ENCODE data around the gene HVCN1.
"Not testable (repeated sequence)": the region's sequence is repeated elsewhere in the genome, so short reads cannot be mapped to it uniquely, and the experiment has no call there.

HVCN1 gene

DNA sequence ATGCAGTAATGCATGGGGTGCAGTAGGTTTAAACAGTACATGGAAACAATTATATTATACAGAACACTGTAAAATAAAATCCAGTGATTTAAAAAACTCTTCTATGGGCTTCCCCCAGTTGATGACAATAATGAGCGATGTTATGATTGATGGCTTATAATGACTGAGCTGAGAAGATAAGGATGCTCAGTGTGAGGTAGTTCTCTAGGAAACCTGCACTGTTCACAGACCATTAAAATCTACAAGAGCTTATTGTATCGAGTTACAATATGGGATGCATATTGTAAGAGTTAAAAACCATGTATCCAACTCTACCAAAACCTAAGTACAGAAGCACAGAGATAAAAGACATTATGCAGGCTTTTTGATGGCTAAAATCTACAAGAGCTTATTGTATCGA lies 34.0 kb upstream of the HVCN1 start:
- H3K4ac ChIP-seq (ENCODE audit: low read depth, low read length); H2BK5ac ChIP-seq (ENCODE audit: low read length); H4K5ac ChIP-seq (ENCODE audit: low read length); H4K8ac ChIP-seq (ENCODE audit: low read depth, low read length); H3K56ac ChIP-seq (ENCODE audit: low read length); H2AK5ac ChIP-seq (ENCODE audit: low read length); H3K4me1 ChIP-seq (ENCODE audit: control insufficient read depth, low read depth, low read length); H3K23ac ChIP-seq (ENCODE audit: low read length); H3K27me3 ChIP-seq (ENCODE audit: insufficient read depth, low read length, poor library complexity); H3K4me3 ChIP-seq (ENCODE audit: low read length); H3K9ac ChIP-seq (ENCODE audit: low read length); H2BK15ac ChIP-seq (replicated peaks; ENCODE audit: low read depth); DNase-seq; H3K18ac ChIP-seq (ENCODE audit: low read length); H3K4me2 ChIP-seq (ENCODE audit: low read length); H2BK120ac ChIP-seq (ENCODE audit: low read depth, low read length); H3K27ac ChIP-seq (ENCODE audit: low read depth, low read length): not testable (repeated sequence)
- Histone ChIP-seq H3K36me3 (ENCODE audit: control insufficient read depth, insufficient read depth, low read length) (peaks cover 14% of the 10 kb centered on the region), H3K79me1 (ENCODE audit: low read length) (peaks cover 15% of the 10 kb centered on the region), H3K79me2 (ENCODE audit: control insufficient read depth, insufficient read depth, low read length) (peaks cover 23% of the 10 kb centered on the region)
- no CpG with 5 or more reads among the region's 3 CpGs for WGBS (ENCODE audit: extremely low coverage, insufficient coverage, low lambda C conversion rate)

- H3K4me2 ChIP-seq (ENCODE audit: low read length), result no peak overlapping the region
Measured at GRCh38 chr12:110721570-110721969, 32.7 kb upstream of the HVCN1 start.

DNA sequence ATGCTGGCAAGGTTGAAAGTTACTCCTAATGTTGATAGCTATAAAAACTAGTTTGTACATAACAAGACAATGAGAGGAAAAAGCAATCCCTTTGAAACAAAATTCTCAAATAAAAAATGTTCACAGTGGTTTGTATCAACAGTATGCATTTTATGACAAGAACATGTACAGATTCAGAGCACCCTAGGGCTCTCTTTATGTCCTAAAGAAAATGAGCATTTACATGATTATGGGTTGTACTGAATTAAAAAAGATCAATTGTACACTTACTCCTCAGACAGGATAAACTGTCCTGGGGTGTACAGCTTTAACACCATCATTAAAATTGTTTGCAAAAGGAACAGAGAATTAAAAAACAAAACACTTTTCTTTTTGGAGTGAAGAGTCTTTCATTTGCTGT lies 31.6 kb upstream of the HVCN1 start:
- Histone ChIP-seq H3K4me1 (ENCODE audit: control insufficient read depth, low read depth, low read length) (no peaks in the 10 kb centered on the region), H3K27ac (ENCODE audit: low read depth, low read length) (no peak overlapping the region), H3K18ac (ENCODE audit: low read length) (no peak overlapping the region), H4K8ac (ENCODE audit: low read depth, low read length) (no peak overlapping the region), H3K27me3 (ENCODE audit: insufficient read depth, low read length, poor library complexity) (no peaks in the 10 kb centered on the region), H2AK5ac (ENCODE audit: low read length) (no peak overlapping the region), H3K4ac (ENCODE audit: low read depth, low read length) (no peak overlapping the region), H3K36me3 (ENCODE audit: control insufficient read depth, insufficient read depth, low read length) (peaks cover 13% of the 10 kb centered on the region), H4K5ac (ENCODE audit: low read length) (no peak overlapping the region), H2BK120ac (ENCODE audit: low read depth, low read length) (no peak overlapping the region), H3K23ac (ENCODE audit: low read length) (no peak overlapping the region), H3K9ac (ENCODE audit: low read length) (no peak overlapping the region), H3K79me2 (ENCODE audit: control insufficient read depth, insufficient read depth, low read length) (peaks cover 4% of the 10 kb centered on the region), H2BK15ac (replicated peaks; ENCODE audit: low read depth) (no peak overlapping the region), H3K79me1 (ENCODE audit: low read length) (peaks cover 5% of the 10 kb centered on the region), H3K4me3 (ENCODE audit: low read length) (no peak overlapping the region), H3K56ac (ENCODE audit: low read length) (no peak overlapping the region), H2BK5ac (ENCODE audit: low read length) (no peak overlapping the region), H3K4me2 (ENCODE audit: low read length) (no peak overlapping the region)
- no peak for DNase-seq

More at GRCh38 chr12:110721570-110721969, 32.7 kb upstream of the HVCN1 start:
- no peak overlapping the region for H3K4me3 ChIP-seq (ENCODE audit: low read length)
- no peak overlapping the region for H3K23ac ChIP-seq (ENCODE audit: low read length)
- no peak overlapping the region for H3K4ac ChIP-seq (ENCODE audit: low read depth, low read length)
- H4K8ac ChIP-seq (ENCODE audit: low read depth, low read length), result no peak overlapping the region
- H3K27me3 ChIP-seq (ENCODE audit: insufficient read depth, low read length, poor library complexity), result no peaks in the 10 kb centered on the region
- H3K36me3 ChIP-seq (ENCODE audit: control insufficient read depth, insufficient read depth, low read length), result peaks cover 13% of the 10 kb centered on the region
- no peak overlapping the region for H3K9ac ChIP-seq (ENCODE audit: low read length)
- no peak overlapping the region for H3K27ac ChIP-seq (ENCODE audit: low read depth, low read length)
- DNase-seq, result no peak
- no peak overlapping the region for H2BK5ac ChIP-seq (ENCODE audit: low read length)
- H3K18ac ChIP-seq (ENCODE audit: low read length), result no peak overlapping the region
- H4K5ac ChIP-seq (ENCODE audit: low read length), result no peak overlapping the region
- no peak overlapping the region for H3K56ac ChIP-seq (ENCODE audit: low read length)
- H3K79me1 ChIP-seq (ENCODE audit: low read length), result peaks cover 10% of the 10 kb centered on the region
- H2BK15ac ChIP-seq (replicated peaks; ENCODE audit: low read depth), result no peak overlapping the region
- no peak overlapping the region for H2BK120ac ChIP-seq (ENCODE audit: low read depth, low read length)
- H3K79me2 ChIP-seq (ENCODE audit: control insufficient read depth, insufficient read depth, low read length), result peaks cover 12% of the 10 kb centered on the region
- H3K4me1 ChIP-seq (ENCODE audit: control insufficient read depth, low read depth, low read length), result no peaks in the 10 kb centered on the region
- H2AK5ac ChIP-seq (ENCODE audit: low read length), result no peak overlapping the region

GRCh38 chr12:110718222-110718908 lies 29.4 kb upstream of the HVCN1 start:
- Histone ChIP-seq H4K5ac (ENCODE audit: low read length) (no peak overlapping the region), H3K36me3 (ENCODE audit: control insufficient read depth, insufficient read depth, low read length) (peaks cover 8% of the 10 kb centered on the region), H2AK5ac (ENCODE audit: low read length) (no peak overlapping the region), H3K56ac (ENCODE audit: low read length) (no peak overlapping the region), H4K8ac (ENCODE audit: low read depth, low read length) (no peak overlapping the region), H3K79me2 (ENCODE audit: control insufficient read depth, insufficient read depth, low read length) (no peaks in the 10 kb centered on the region), H3K4me2 (ENCODE audit: low read length) (no peak overlapping the region), H2BK5ac (ENCODE audit: low read length) (no peak overlapping the region), H3K23ac (ENCODE audit: low read length) (no peak overlapping the region), H3K27me3 (ENCODE audit: insufficient read depth, low read length, poor library complexity) (no peaks in the 10 kb centered on the region), H2BK120ac (ENCODE audit: low read depth, low read length) (no peak overlapping the region), H3K4me1 (ENCODE audit: control insufficient read depth, low read depth, low read length) (no peaks in the 10 kb centered on the region), H3K18ac (ENCODE audit: low read length) (no peak overlapping the region), H3K79me1 (ENCODE audit: low read length) (no peaks in the 10 kb centered on the region), H3K27ac (ENCODE audit: low read depth, low read length) (no peak overlapping the region), H2BK15ac (replicated peaks; ENCODE audit: low read depth) (no peak overlapping the region), H3K4ac (ENCODE audit: low read depth, low read length) (no peak overlapping the region), H3K4me3 (ENCODE audit: low read length) (no peak overlapping the region), H3K9ac (ENCODE audit: low read length) (no peak overlapping the region)
- no CpG with 5 or more reads among the region's 7 CpGs for WGBS (ENCODE audit: extremely low coverage, insufficient coverage, low lambda C conversion rate)
- DNase-seq, result no peak

DNA sequence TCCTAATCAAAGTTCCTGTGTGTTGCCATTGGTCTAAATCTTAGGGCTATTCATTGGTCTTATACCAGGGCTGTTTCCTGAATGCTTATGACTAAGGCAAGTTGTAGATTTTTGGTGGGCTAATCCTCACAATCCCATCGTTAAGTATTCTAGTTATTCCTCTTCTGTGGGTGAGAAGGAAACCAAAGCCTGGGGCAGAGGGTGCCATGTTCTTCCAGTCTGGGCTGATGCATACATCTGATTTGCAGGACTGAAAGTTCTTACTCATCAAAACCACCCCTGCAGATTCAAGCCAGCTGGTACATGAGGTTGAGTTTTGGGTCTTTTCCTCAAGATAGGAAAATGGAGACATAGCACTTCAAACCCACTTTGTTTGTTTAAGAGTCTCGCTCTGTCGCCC lies 28.1 kb upstream of the HVCN1 start:
- Histone ChIP-seq H3K4ac (ENCODE audit: low read depth, low read length) (no peak overlapping the region), H3K27ac (ENCODE audit: low read depth, low read length) (no peak overlapping the region), H2BK120ac (ENCODE audit: low read depth, low read length) (no peak overlapping the region), H3K18ac (ENCODE audit: low read length) (no peak overlapping the region), H3K36me3 (ENCODE audit: control insufficient read depth, insufficient read depth, low read length) (peaks cover 7% of the 10 kb centered on the region), H3K79me1 (ENCODE audit: low read length) (no peaks in the 10 kb centered on the region), H3K27me3 (ENCODE audit: insufficient read depth, low read length, poor library complexity) (no peaks in the 10 kb centered on the region), H4K8ac (ENCODE audit: low read depth, low read length) (no peak overlapping the region), H3K56ac (ENCODE audit: low read length) (no peak overlapping the region), H3K4me1 (ENCODE audit: control insufficient read depth, low read depth, low read length) (no peaks in the 10 kb centered on the region), H3K9ac (ENCODE audit: low read length) (no peak overlapping the region), H3K4me3 (ENCODE audit: low read length) (no peak overlapping the region), H3K79me2 (ENCODE audit: control insufficient read depth, insufficient read depth, low read length) (no peaks in the 10 kb centered on the region), H3K4me2 (ENCODE audit: low read length) (no peak overlapping the region), H4K5ac (ENCODE audit: low read length) (no peak overlapping the region), H3K23ac (ENCODE audit: low read length) (no peak overlapping the region), H2BK15ac (replicated peaks; ENCODE audit: low read depth) (no peak overlapping the region), H2BK5ac (ENCODE audit: low read length) (no peak overlapping the region), H2AK5ac (ENCODE audit: low read length) (no peak overlapping the region)
- WGBS (ENCODE audit: extremely low coverage, insufficient coverage, low lambda C conversion rate), result no CpG with 5 or more reads among the region's 3 CpGs
- DNase-seq, result no peak

- Histone ChIP-seq H3K23ac (ENCODE audit: low read length) (no peak overlapping the region), H2BK15ac (replicated peaks; ENCODE audit: low read depth) (no peak overlapping the region), H3K27me3 (ENCODE audit: insufficient read depth, low read length, poor library complexity) (no peaks in the 10 kb centered on the region), H3K9ac (ENCODE audit: low read length) (no peak overlapping the region), H4K5ac (ENCODE audit: low read length) (no peak overlapping the region), H2BK120ac (ENCODE audit: low read depth, low read length) (no peak overlapping the region), H3K56ac (ENCODE audit: low read length) (no peak overlapping the region), H2AK5ac (ENCODE audit: low read length) (no peak overlapping the region), H3K4me3 (ENCODE audit: low read length) (no peak overlapping the region), H3K79me2 (ENCODE audit: control insufficient read depth, insufficient read depth, low read length) (no peaks in the 10 kb centered on the region), H3K4ac (ENCODE audit: low read depth, low read length) (no peak overlapping the region), H3K27ac (ENCODE audit: low read depth, low read length) (no peak overlapping the region), H3K36me3 (ENCODE audit: control insufficient read depth, insufficient read depth, low read length) (no peaks in the 10 kb centered on the region), H3K4me2 (ENCODE audit: low read length) (no peak overlapping the region), H2BK5ac (ENCODE audit: low read length) (no peak overlapping the region), H4K8ac (ENCODE audit: low read depth, low read length) (no peak overlapping the region), H3K18ac (ENCODE audit: low read length) (no peak overlapping the region), H3K79me1 (ENCODE audit: low read length) (no peaks in the 10 kb centered on the region), H3K4me1 (ENCODE audit: control insufficient read depth, low read depth, low read length) (no peaks in the 10 kb centered on the region)
- DNase-seq, result no peak
- WGBS (ENCODE audit: extremely low coverage, insufficient coverage, low lambda C conversion rate), result no CpG with 5 or more reads among the region's 4 CpGs
Measured at GRCh38 chr12:110708917-110709316, 20.0 kb upstream of the HVCN1 start.

Data from mesendoderm (in vitro differentiated cells).